ENCODE measurements around the gene ABCC1.

ABCC1 gene

DNA sequence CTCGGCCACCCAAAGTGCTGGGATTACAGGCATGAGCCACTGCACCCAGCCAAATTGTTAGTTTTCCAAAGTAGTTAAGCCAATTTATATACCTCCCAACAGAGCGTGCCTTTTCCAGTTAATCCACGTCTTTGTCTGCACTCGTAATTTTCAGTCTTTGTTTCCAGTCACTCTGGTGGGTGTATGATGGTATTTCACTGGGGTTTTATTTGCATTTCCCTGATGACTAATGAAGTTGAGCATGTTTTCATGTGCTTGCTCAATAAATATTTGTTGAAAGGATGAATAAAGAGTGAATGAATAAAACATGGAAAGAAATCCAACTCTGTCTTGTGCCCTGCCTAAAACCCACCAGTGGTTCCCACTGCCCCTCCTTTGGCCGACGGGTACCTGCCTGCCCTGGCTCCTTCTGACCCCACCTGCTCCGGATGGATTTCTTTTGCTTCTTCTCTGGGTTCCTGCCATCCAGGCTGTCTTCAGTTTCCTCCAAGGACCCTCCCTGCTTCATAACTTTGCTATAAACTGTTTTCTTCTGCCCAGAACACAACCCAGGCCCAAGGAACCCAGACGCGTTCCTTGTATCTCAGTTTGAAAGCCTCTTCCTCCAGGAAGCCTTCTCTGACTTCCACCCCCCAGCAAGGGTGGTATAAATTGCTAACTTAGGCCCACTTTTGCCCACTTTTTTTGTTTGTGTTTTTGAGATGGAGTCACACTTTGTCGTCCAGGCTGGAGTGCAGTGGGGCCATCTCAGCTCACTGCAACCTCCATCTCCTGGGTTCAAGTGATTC is 3.0 kb upstream of the ABCC1 start:
- Histone ChIP-seq H3K79me2 (ENCODE audit: insufficient read depth, low read length) (peaks cover 19% of the 10 kb centered on the region), H4K20me1 (ENCODE audit: insufficient read depth, low read length) (no peaks in the 10 kb centered on the region; the same call in 1 of the 2 replicates), H3K27ac (ENCODE audit: low read length) (no peak overlapping the region), H3K27me3 (ENCODE audit: insufficient read depth, low read length, poor library complexity) (no peaks in the 10 kb centered on the region), H3K9me3 (ENCODE audit: insufficient read depth, low read length, severe bottlenecking) (no peaks in the 10 kb centered on the region), H3K4me3 (ENCODE audit: low read depth in 1 of 2, low read length in 2 of 2) (no peak overlapping the region), H3K4me2 (ENCODE audit: insufficient read depth, low read length) (no peak overlapping the region), H2AFZ (ENCODE audit: low read depth, low read length) (no peak overlapping the region), H3K36me3 (ENCODE audit: insufficient read depth, low read length) (no peaks in the 10 kb centered on the region), H3K9ac (ENCODE audit: low read depth, low read length) (no peak overlapping the region), H3K4me1 (ENCODE audit: insufficient read depth, low read length) (peaks cover 21% of the 10 kb centered on the region)
- DNase-seq: no peak
- TF ChIP-seq EZH2 (IDR thresholded peaks at IDR 0.05; ENCODE audit: borderline replicate concordance, low read depth, low read length, severe bottlenecking): no peak
- TF ChIP-seq, protein P1, sequence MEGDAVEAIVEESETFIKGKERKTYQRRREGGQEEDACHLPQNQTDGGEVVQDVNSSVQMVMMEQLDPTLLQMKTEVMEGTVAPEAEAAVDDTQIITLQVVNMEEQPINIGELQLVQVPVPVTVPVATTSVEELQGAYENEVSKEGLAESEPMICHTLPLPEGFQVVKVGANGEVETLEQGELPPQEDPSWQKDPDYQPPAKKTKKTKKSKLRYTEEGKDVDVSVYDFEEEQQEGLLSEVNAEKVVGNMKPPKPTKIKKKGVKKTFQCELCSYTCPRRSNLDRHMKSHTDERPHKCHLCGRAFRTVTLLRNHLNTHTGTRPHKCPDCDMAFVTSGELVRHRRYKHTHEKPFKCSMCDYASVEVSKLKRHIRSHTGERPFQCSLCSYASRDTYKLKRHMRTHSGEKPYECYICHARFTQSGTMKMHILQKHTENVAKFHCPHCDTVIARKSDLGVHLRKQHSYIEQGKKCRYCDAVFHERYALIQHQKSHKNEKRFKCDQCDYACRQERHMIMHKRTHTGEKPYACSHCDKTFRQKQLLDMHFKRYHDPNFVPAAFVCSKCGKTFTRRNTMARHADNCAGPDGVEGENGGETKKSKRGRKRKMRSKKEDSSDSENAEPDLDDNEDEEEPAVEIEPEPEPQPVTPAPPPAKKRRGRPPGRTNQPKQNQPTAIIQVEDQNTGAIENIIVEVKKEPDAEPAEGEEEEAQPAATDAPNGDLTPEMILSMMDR (IDR thresholded peaks at IDR 0.05; ENCODE audit: borderline replicate concordance, extremely low read depth, low read length, poor library complexity, severe bottlenecking): no peak
- ATAC-seq (ENCODE audit: insufficient read depth, low read depth): no peak

DNA sequence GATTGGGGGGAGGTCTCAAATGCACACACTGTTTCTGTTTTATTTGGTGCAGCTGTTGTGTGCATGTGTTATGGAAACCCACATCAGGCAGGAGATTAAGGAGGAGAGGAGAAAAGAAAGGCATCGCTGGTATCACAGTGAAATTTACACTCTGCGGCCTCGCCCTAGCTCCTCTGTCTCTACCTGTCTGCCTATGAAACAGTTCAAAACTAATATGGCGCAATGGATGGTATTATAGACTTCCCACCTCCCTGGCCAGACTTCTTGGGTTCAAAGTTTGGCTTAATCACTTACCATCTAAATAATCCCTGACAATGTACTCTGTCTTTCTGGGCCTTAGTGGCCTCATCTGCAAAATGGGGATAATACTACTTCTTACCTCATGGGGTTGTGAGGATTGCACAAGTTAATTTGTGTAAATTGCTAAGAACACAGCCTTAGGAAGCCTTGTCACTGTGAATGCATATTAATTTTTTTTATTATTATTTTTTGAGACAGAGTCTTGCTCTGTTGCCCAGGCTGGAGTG is 1.4 kb upstream of the ABCC1 start:
- no peak overlapping the region for H3K27ac ChIP-seq (ENCODE audit: low read length)
- TF ChIP-seq, protein P1 (IDR thresholded peaks at IDR 0.05; ENCODE audit: borderline replicate concordance, extremely low read depth, low read length, poor library complexity, severe bottlenecking): no peak
- TF ChIP-seq EZH2 (IDR thresholded peaks at IDR 0.05; ENCODE audit: borderline replicate concordance, low read depth, low read length, severe bottlenecking): no peak
- peaks cover 37% of the 10 kb centered on the region for H3K4me1 ChIP-seq (ENCODE audit: insufficient read depth, low read length)
- no peak for DNase-seq
- peaks cover 35% of the 10 kb centered on the region for H3K79me2 ChIP-seq (ENCODE audit: insufficient read depth, low read length)
- H3K9me3 ChIP-seq (ENCODE audit: insufficient read depth, low read length, severe bottlenecking): no peaks in the 10 kb centered on the region
- no peak for ATAC-seq (ENCODE audit: insufficient read depth, low read depth)
- 0 out of 2 replicates have a peak, but pooled peaks cover 3% of the 10 kb centered on the region for H3K36me3 ChIP-seq (ENCODE audit: insufficient read depth, low read length)
- H3K4me3 ChIP-seq (ENCODE audit: low read depth in 1 of 2, low read length in 2 of 2): no peak overlapping the region
- no peak overlapping the region for H3K4me2 ChIP-seq (ENCODE audit: insufficient read depth, low read length)
- peaks cover 8% of the 10 kb centered on the region; the same call in 1 of the 2 replicates for H4K20me1 ChIP-seq (ENCODE audit: insufficient read depth, low read length)
- no peak overlapping the region for H3K9ac ChIP-seq (ENCODE audit: low read depth, low read length)
- H3K27me3 ChIP-seq (ENCODE audit: insufficient read depth, low read length, poor library complexity): no peaks in the 10 kb centered on the region
- H2AFZ ChIP-seq (ENCODE audit: low read depth, low read length): no peak overlapping the region

DNA sequence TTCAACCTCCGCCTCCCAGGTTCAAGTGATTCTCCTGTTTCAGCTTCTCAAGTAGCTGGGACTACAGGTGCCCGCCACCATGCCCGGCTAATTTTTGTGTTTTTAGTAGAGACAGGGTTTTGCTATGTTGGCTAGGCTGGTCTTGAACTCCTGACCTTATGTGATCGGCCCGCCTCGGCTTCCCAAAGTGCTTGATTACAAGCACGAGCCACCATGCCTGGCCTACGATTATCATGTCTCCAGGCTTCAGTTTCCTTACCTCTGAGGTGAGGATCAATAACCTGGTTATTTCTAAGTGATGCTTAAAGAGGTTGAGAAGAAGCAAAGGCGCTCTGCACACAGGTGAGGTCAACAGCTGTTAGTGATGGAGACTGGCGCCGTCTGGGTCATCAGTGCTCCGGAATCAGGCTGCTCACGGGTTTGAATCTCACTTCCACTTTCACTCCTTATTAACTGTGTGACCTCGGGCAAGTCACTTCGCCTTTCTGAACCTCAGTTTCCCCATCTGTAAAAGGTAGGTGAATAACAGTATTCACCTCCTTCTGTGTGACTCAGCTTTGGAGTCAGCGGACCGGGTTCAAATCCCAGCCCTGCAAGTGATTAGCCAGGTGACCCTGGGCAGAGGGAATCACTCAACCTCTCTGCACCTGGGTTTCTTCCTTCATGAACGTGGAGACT is 745 bp upstream of the ABCC1 start:
- Histone ChIP-seq H4K20me1 (ENCODE audit: insufficient read depth, low read length) (peaks cover 13% of the 10 kb centered on the region; the same call in 1 of the 2 replicates), H3K27ac (ENCODE audit: low read length) (peak overlapping the region; percentile 69), H2AFZ (ENCODE audit: low read depth, low read length) (peak overlapping the region; percentile 99), H3K4me2 (ENCODE audit: insufficient read depth, low read length) (peak overlapping the region; percentile 84), H3K79me2 (ENCODE audit: insufficient read depth, low read length) (peaks cover 42% of the 10 kb centered on the region), H3K9me3 (ENCODE audit: insufficient read depth, low read length, severe bottlenecking) (no peaks in the 10 kb centered on the region), H3K27me3 (ENCODE audit: insufficient read depth, low read length, poor library complexity) (no peaks in the 10 kb centered on the region), H3K4me3 (ENCODE audit: low read depth in 1 of 2, low read length in 2 of 2) (peak overlapping the region; percentile 71 to 83), H3K4me1 (ENCODE audit: insufficient read depth, low read length) (peaks cover 43% of the 10 kb centered on the region), H3K9ac (ENCODE audit: low read depth, low read length) (peak overlapping the region; percentile 98), H3K36me3 (ENCODE audit: insufficient read depth, low read length) (0 out of 2 replicates have a peak, but pooled peaks cover 3% of the 10 kb centered on the region)
- TF ChIP-seq EZH2 (IDR thresholded peaks at IDR 0.05; ENCODE audit: borderline replicate concordance, low read depth, low read length, severe bottlenecking): no peak
- TF ChIP-seq, protein P1 (IDR thresholded peaks at IDR 0.05; ENCODE audit: borderline replicate concordance, extremely low read depth, low read length, poor library complexity, severe bottlenecking): no peak
- ATAC-seq (ENCODE audit: insufficient read depth, low read depth): no peak
- no peak for DNase-seq

Data from DND-41 (cell line).